ENCODE results near the gene PCDHA13. TPM values are rescaled to one million over a fixed set of nuclear protein-coding genes. Genes with fewer than 3 reads are reported as not detected.
A peak's percentile ranks its signal among the peaks of the same experiment; 100 is the strongest.
"Not testable (repeated sequence)": the region's sequence is repeated elsewhere in the genome, so short reads cannot be mapped to it uniquely, and the experiment has no call there.

PCDHA13 gene
- total RNA-seq, 1 experiment from 2014 or later = not detected

DNA sequence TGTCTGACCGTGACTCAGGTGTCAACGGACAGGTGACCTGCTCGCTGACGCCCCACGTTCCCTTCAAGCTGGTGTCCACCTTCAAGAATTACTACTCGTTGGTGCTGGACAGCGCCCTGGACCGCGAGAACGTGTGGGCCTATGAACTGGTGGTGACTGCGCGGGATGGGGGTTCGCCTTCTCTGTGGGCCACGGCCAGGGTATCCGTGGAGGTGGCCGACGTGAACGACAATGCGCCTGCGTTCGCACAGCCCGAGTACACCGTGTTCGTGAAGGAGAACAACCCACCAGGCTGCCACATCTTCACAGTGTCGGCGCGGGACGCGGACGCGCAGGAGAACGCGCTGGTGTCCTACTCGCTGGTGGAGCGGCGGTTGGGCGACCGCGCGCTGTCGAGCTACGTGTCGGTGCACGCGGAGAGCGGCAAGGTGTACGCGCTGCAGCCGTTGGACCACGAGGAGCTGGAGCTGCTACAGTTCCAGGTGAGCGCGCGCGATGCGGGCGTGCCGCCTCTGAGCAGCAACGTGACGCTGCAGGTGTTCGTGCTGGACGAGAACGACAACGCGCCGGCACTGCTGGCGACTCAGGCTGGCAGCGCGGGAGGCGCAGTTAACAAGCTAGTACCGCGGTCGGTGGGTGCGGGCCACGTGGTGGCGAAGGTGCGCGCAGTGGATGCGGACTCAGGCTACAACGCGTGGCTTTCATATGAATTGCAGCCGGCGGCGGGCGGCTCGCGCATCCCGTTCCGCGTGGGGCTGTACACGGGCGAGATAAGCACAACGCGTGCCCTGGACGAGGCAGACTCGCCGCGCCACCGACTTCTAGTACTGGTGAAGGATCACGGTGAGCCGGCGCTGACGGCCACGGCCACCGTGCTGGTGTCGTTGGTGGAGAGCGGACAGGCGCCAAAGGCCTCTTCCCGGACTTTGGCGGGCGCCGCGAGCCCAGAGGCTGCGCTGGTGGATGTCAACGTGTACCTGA lies 11.4 kb upstream of the PCDHA13 start:
- DNase-seq (ENCODE audit: low spot score) = no peak

GRCh38 chr5:140875085-140876065 lies 6.5 kb upstream of the PCDHA13 start, which contains the start of gene PCDHA12:
Gene PCDHA12, plus strand, starts transcription at chr5:140875308. Its CDS starts 165 bp downstream, at chr5:140875473.
- DNase-seq (ENCODE audit: low spot score) = no peak

GRCh38 chr5:140876541-140877261 lies 5.2 kb upstream of the PCDHA13 start:
- not testable (repeated sequence) for DNase-seq (ENCODE audit: low spot score)

DNA sequence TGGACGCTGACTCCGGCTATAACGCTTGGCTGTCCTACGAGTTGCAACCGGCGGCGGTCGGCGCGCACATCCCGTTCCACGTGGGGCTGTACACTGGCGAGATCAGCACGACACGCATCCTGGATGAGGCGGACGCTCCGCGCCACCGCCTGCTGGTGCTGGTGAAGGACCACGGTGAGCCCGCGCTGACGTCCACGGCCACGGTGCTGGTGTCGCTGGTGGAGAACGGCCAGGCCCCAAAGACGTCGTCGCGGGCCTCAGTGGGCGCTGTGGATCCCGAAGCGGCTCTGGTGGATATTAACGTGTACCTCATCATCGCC lies 4.7 kb upstream of the PCDHA13 start:
- no peak for DNase-seq (ENCODE audit: low spot score)

DNA sequence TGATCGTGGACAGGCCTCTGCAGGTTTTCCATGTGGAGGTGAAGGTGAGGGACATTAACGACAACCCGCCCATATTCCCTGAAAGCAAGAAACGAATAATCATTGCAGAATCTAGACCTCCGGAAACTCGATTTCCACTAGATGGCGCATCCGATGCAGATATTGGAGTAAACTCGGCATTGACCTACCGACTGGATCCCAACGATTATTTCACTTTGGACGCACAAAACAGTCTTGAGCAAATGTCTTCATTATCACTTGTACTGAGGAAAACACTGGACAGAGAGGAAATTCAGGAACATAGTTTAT lies 621 bp downstream of the PCDHA13 start:
- DNase-seq (ENCODE audit: low spot score) = peak; percentile 42

- no peak for DNase-seq (ENCODE audit: low spot score)
Measured at GRCh38 chr5:140883373-140883772, 1.4 kb downstream of the PCDHA13 start.

GRCh38 chr5:140883927-140884697 lies 2.2 kb downstream of the PCDHA13 start:
- no peak for DNase-seq (ENCODE audit: low spot score)

- no peak for DNase-seq (ENCODE audit: low spot score)
Measured at GRCh38 chr5:140916325-140916724, 34.4 kb downstream of the PCDHA13 start.

GRCh38 chr5:140923601-140924000 lies 41.7 kb downstream of the PCDHA13 start:
- DNase-seq (ENCODE audit: low spot score) = no peak

- DNase-seq (ENCODE audit: low spot score) = no peak
Measured at GRCh38 chr5:140925806-140926442, 44.0 kb downstream of the PCDHA13 start, which contains the start of gene PCDHAC1. Gene PCDHAC1, plus strand, starts transcription at chr5:140926299. Its CDS starts 594 bp downstream, at chr5:140926893.

GRCh38 chr5:140926443-140927227 lies 44.7 kb downstream of the PCDHA13 start:
- DNase-seq (ENCODE audit: low spot score) = no peak

DNA sequence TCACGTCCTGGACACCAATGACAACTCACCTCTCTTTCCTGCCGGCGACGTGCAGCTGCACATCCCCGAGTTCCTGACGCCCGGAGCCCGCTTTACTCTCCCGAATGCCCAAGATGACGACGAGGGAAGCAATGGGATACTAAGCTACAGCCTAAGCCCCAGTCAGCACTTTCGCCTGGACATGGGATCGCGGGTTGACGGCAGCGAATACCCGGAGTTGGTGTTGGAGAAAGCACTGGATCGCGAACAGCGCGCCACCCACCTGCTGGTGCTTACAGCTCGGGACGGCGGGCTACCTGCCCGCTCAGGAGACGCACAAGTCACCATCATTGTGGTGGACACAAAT lies 45.3 kb downstream of the PCDHA13 start:
- DNase-seq (ENCODE audit: low spot score) = no peak

Other genes starting within 250 kb of the PCDHA13 start
- 8.0 and 12.2 TPM in 2 replicates for gene CD14, start 248.9 kb upstream of the PCDHA13 start, total RNA-seq (2014; rRNA removed; shearing (Covaris generic))
- gene TMCO6, start 242.7 kb upstream of the PCDHA13 start, total RNA-seq (2014; rRNA removed; shearing (Covaris generic)) = 39.5 and 52.2 TPM in 2 replicates
- 112 and 134 TPM in 2 replicates for gene NDUFA2, start 234.5 kb upstream of the PCDHA13 start, total RNA-seq (2014; rRNA removed; shearing (Covaris generic))
- 48.3 and 62.7 TPM in 2 replicates for gene IK, start 234.3 kb upstream of the PCDHA13 start, total RNA-seq (2014; rRNA removed; shearing (Covaris generic))
- gene WDR55, start 217.2 kb upstream of the PCDHA13 start, total RNA-seq (2014; rRNA removed; shearing (Covaris generic)) = 39.1 and 45.8 TPM in 2 replicates
- gene DND1, start 208.5 kb upstream of the PCDHA13 start, total RNA-seq (2014; rRNA removed; shearing (Covaris generic)) = 2.7 and 2.9 TPM in 2 replicates
- gene HARS1, start 190.8 kb upstream of the PCDHA13 start, total RNA-seq (2014; rRNA removed; shearing (Covaris generic)) = 70.2 and 70.8 TPM in 2 replicates
- gene HARS2, start 190.7 kb upstream of the PCDHA13 start, total RNA-seq (2014; rRNA removed; shearing (Covaris generic)) = 20.4 and 24.0 TPM in 2 replicates
- 26.8 and 29.3 TPM in 2 replicates for gene ZMAT2, start 181.7 kb upstream of the PCDHA13 start, total RNA-seq (2014; rRNA removed; shearing (Covaris generic))
- not detected in 2 replicates for gene PCDHA1, start 96.0 kb upstream of the PCDHA13 start, total RNA-seq (2014; rRNA removed; shearing (Covaris generic))
- 0.05 TPM in 1 of 2 replicates, not detected in the other for gene PCDHA2, start 87.3 kb upstream of the PCDHA13 start, total RNA-seq (2014; rRNA removed; shearing (Covaris generic))
- gene PCDHA3, start 81.1 kb upstream of the PCDHA13 start, total RNA-seq (2014; rRNA removed; shearing (Covaris generic)) = not detected in 2 replicates
- not detected in 2 replicates for gene PCDHA4, start 75.1 kb upstream of the PCDHA13 start, total RNA-seq (2014; rRNA removed; shearing (Covaris generic))
- not detected in 2 replicates for gene PCDHA5, start 60.5 kb upstream of the PCDHA13 start, total RNA-seq (2014; rRNA removed; shearing (Covaris generic))
- gene PCDHA6, start 54.2 kb upstream of the PCDHA13 start, total RNA-seq (2014; rRNA removed; shearing (Covaris generic)) = not detected in 2 replicates
- gene PCDHA7, start 47.9 kb upstream of the PCDHA13 start, total RNA-seq (2014; rRNA removed; shearing (Covaris generic)) = not detected in 2 replicates
- gene PCDHA8, start 40.9 kb upstream of the PCDHA13 start, total RNA-seq (2014; rRNA removed; shearing (Covaris generic)) = not detected in 2 replicates
- gene PCDHA9, start 33.7 kb upstream of the PCDHA13 start, total RNA-seq (2014; rRNA removed; shearing (Covaris generic)) = not detected in 2 replicates
- gene PCDHA10, start 26.2 kb upstream of the PCDHA13 start, total RNA-seq (2014; rRNA removed; shearing (Covaris generic)) = 0.25 TPM in 1 of 2 replicates, not detected in the other
- gene PCDHA11, start 13.2 kb upstream of the PCDHA13 start, total RNA-seq (2014; rRNA removed; shearing (Covaris generic)) = not detected in 2 replicates
- gene PCDHA12, start 6.8 kb upstream of the PCDHA13 start, total RNA-seq (2014; rRNA removed; shearing (Covaris generic)) = 0.13 TPM in 1 of 2 replicates, not detected in the other
- not detected in 2 replicates for gene PCDHAC1, start 44.2 kb downstream of the PCDHA13 start, total RNA-seq (2014; rRNA removed; shearing (Covaris generic))
- 0.03 and 0.10 TPM in 2 replicates for gene PCDHAC2, start 84.4 kb downstream of the PCDHA13 start, total RNA-seq (2014; rRNA removed; shearing (Covaris generic))
- gene PCDHB1, start 169.2 kb downstream of the PCDHA13 start, total RNA-seq (2014; rRNA removed; shearing (Covaris generic)) = not detected in 2 replicates
- 0.13 TPM in 1 of 2 replicates, not detected in the other for gene PCDHB2, start 212.5 kb downstream of the PCDHA13 start, total RNA-seq (2014; rRNA removed; shearing (Covaris generic))
- 0.03 TPM in 1 of 2 replicates, not detected in the other for gene PCDHB3, start 218.3 kb downstream of the PCDHA13 start, total RNA-seq (2014; rRNA removed; shearing (Covaris generic))
- not detected in 2 replicates for gene PCDHB4, start 239.7 kb downstream of the PCDHA13 start, total RNA-seq (2014; rRNA removed; shearing (Covaris generic))